ENCODE results near the gene PNMA8A. TPM values are rescaled to one million over a fixed set of nuclear protein-coding genes. Genes with fewer than 3 reads are reported as not detected.

Gene PNMA8A
- total RNA-seq, 1 experiment from 2014 or later, result not detected

GRCh38 chr19:46495786-46496099, 24.4 kb upstream of the PNMA8A start, which contains the start of gene PNMA8B:
Gene PNMA8B (minus strand): TSS chr19:46495867. CDS start chr19:46495465, 402 bp downstream.
- Histone ChIP-seq H3K4me3 (replicated peaks in 1 of 2; ENCODE audit: low read depth in 1 of 2, low read length in 2 of 2) (no peak within 1 kb of the TSS), H3K9ac (ENCODE audit: low read length) (no peak within 1 kb of the TSS), H3K4me2 (ENCODE audit: low read length) (no peak within 1 kb of the TSS), H4K20me1 (ENCODE audit: insufficient read depth) (no peaks in the 10 kb centered on the region), H2AFZ (ENCODE audit: low read depth, low read length, poor library complexity, severe bottlenecking) (no peak within 1 kb of the TSS), H3K79me2 (ENCODE audit: insufficient read depth, low read length) (no peaks in the 10 kb centered on the region), H3K27ac (ENCODE audit: low read depth, low read length) (no peak within 1 kb of the TSS), H3K4me1 (ENCODE audit: control insufficient read depth in 1 of 2, insufficient read depth in 2 of 2, low read length in 2 of 2) (peaks cover 0 to 3% of the 10 kb centered on the region in 2 experiments; a peak in 3 of 4 replicates), H3K36me3 (ENCODE audit: control insufficient read depth in 1 of 2, insufficient read depth in 2 of 2, low read length in 2 of 2) (no peaks in the 10 kb centered on the region), H3K27me3 (ENCODE audit: insufficient read depth, low read length) (no peaks in the 10 kb centered on the region), H3K9me3 (ENCODE audit: control insufficient read depth in 1 of 2, insufficient read depth in 1 of 2, low read depth in 1 of 2, low read length in 2 of 2) (no peaks in the 10 kb centered on the region), H3K9me2 (ENCODE audit: insufficient read depth) (no peaks in the 10 kb centered on the region)
- ChIA-PET POLR2A (no interaction called here), RAD21 (ENCODE audit: low non-redundant PET in 1 of 2, low total read pairs in 2 of 2, uncharacterized antibody in 2 of 2, unreplicated experiment in 2 of 2) (no interaction called here), CTCF (no interaction called here)
- BruUV-seq (replicated peaks), result no TSS peak
- no peak for DNase-seq (ENCODE audit: low read depth, low spot score)
- TF ChIP-seq ELF1 (IDR thresholded peaks at IDR 0.05; ENCODE audit: borderline replicate concordance, low read depth) (no peak), JUND (IDR thresholded peaks at IDR 0.05) (no peak), POLR2A (IDR thresholded peaks at IDR 0.05; ENCODE audit: borderline replicate concordance, extremely low read depth, insufficient read depth, insufficient read length) (no peak), REST (IDR thresholded peaks at IDR 0.05; ENCODE audit: low read depth) (no peak), ZFX (IDR thresholded peaks at IDR 0.05) (no peak), SRF (IDR thresholded peaks at IDR 0.05; ENCODE audit: low read depth) (no peak), SP1 (IDR thresholded peaks at IDR 0.05; ENCODE audit: low read depth) (no peak), ATF3 (IDR thresholded peaks at IDR 0.05) (no peak), ZNF274 (IDR thresholded peaks at IDR 0.05; ENCODE audit: low read depth, low read length) (no peak)
- ATAC-seq, result no peak
- intact Hi-C loops (cut with micrococcal nuclease), result no loop called here
